ENCODE measurements around the gene TMEM132C. TPM values are rescaled to one million over a fixed set of nuclear protein-coding genes. Genes with fewer than 3 reads are reported as not detected.

Gene TMEM132C
- total RNA-seq, 1 donor from 2014 or later: not detected

DNA sequence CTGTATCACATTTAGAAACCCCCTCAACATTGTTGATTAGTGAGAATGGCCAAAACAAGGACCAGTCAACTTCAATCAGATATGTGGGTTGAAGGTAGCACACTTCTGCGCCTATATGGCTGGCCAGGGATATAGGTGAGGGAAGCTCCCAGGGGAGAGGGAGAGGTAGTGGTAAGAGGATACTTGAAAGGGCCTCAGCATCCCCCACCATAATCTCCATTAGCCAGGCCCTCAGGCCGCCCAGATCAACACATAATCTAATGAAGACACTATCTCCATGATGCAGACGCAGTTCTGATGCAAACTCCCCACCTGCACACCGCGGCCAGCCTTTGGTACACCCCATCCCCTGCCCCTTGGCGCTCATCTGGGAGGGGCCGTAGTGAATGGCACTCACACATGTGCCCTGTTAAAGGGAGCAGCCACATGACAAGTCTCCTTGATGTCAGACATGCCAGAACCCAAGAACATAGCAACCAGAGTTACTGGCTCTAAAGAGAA lies 158.0 kb downstream of the TMEM132C start:
- H3K4me3 ChIP-seq (ENCODE audit: low read depth, low read length): no peak overlapping the region
- TF ChIP-seq, protein P1, sequence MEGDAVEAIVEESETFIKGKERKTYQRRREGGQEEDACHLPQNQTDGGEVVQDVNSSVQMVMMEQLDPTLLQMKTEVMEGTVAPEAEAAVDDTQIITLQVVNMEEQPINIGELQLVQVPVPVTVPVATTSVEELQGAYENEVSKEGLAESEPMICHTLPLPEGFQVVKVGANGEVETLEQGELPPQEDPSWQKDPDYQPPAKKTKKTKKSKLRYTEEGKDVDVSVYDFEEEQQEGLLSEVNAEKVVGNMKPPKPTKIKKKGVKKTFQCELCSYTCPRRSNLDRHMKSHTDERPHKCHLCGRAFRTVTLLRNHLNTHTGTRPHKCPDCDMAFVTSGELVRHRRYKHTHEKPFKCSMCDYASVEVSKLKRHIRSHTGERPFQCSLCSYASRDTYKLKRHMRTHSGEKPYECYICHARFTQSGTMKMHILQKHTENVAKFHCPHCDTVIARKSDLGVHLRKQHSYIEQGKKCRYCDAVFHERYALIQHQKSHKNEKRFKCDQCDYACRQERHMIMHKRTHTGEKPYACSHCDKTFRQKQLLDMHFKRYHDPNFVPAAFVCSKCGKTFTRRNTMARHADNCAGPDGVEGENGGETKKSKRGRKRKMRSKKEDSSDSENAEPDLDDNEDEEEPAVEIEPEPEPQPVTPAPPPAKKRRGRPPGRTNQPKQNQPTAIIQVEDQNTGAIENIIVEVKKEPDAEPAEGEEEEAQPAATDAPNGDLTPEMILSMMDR (conservative IDR thresholded peaks at IDR 0.05; ENCODE audit: low read depth, low read length): no peak

DNA sequence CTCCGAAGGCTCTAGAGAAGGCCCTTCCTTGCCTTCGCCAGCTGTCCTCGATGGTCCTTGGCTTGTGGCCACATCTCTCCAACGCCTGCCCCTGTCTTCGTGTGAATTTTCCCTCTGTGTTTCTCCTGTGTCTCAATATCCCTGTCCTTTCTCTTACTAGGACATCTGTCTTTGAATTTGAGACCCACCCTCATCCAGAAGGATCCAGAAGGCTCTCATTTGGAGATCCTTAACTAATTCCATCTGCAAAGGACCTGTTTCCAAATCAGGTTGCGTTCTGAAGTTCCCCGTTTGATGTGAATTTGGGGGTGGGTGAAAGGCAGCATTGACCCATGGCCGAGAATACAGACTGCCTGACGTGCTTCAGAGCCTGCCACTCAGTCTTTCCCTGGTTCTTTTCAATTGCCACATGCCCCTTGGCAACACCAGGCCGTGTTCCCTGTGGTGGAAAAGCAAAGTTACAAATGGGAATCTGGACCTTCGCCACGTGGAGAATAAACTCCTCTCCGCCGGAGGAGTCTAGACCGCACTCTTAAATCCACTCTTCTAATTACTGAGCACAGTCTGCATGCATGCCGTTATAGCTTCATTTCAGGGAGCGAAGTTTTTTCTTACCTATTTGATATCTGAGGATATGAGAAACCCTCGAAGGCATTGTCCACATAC lies 158.8 kb downstream of the TMEM132C start:
- TF ChIP-seq, protein P1 (conservative IDR thresholded peaks at IDR 0.05; ENCODE audit: low read depth, low read length): no peak
- H3K4me3 ChIP-seq (ENCODE audit: low read depth, low read length): no peak overlapping the region
- DNase-seq (ENCODE audit: low read depth): no peak

More for the DNA sequence above, 158.0 kb downstream of the TMEM132C start:
- no peak for DNase-seq (ENCODE audit: low read depth)

DNA sequence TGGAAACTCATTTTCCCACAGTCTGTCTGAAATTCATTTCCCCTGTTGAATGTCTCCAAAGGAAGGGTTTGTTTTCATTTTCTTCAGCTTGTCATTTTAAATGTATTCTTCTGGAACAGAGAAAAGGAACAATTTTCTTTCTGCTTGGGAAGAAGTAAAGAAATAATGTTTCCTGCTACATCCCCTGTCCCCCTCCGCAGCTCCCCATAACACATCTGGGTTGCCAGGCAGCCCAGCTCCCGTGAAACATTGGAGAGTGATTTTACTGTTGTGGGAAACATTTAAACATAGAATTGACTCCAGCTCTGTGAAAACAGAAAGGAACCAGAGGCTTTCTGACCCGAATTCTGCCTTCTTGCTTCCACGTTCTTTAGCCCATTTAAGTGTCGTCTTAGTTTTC lies 159.5 kb downstream of the TMEM132C start:
- no peak for DNase-seq (ENCODE audit: low read depth)
- TF ChIP-seq, protein P1 (conservative IDR thresholded peaks at IDR 0.05; ENCODE audit: low read depth, low read length): no peak
- H3K4me3 ChIP-seq (ENCODE audit: low read depth, low read length): no peak overlapping the region

DNA sequence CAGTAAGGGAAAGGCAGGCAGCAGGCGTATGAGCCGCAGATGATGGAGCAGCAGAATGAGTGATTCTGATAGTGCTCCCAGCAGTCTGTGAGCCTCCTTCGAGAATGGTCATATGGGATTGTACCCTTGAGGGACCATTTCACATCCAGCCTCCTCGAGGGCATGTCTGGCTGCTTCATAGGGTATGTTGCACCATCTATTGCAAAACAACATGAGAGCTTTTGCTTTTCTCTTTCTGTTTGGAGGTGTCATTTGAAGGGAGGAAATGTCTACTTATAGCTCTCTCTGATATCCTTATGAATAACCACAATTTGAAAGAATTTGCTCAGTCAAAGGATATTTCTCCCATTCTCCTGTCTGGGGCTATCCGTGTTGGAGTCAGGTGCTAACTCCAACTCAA lies 172.8 kb downstream of the TMEM132C start:
- no peak overlapping the region for H3K4me3 ChIP-seq (ENCODE audit: low read depth, low read length)
- TF ChIP-seq, protein P1 (conservative IDR thresholded peaks at IDR 0.05; ENCODE audit: low read depth, low read length): no peak
- DNase-seq (ENCODE audit: low read depth): no peak

DNA sequence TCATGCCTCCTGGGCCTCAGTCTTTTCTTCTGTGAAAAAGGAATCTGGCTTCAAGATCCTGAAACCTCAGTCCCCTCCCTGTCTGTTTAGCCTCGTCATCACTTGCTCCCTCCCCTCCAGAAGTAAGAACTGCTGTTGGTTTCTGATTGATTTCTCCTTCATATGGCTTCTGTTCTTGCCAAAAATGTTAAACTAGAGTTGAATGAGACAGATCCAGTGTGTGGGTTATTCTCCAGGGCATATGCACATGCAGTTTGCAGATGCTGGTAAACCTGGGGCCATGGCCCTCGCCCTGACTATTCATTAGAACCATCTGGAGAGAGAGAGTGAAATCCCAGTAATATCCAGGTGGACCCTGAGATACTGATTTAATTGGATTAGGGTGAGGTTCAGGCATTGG lies 175.1 kb downstream of the TMEM132C start:
- no peak overlapping the region for H3K4me3 ChIP-seq (ENCODE audit: low read depth, low read length)
- TF ChIP-seq, protein P1 (conservative IDR thresholded peaks at IDR 0.05; ENCODE audit: low read depth, low read length): no peak
- no peak for DNase-seq (ENCODE audit: low read depth)

DNA sequence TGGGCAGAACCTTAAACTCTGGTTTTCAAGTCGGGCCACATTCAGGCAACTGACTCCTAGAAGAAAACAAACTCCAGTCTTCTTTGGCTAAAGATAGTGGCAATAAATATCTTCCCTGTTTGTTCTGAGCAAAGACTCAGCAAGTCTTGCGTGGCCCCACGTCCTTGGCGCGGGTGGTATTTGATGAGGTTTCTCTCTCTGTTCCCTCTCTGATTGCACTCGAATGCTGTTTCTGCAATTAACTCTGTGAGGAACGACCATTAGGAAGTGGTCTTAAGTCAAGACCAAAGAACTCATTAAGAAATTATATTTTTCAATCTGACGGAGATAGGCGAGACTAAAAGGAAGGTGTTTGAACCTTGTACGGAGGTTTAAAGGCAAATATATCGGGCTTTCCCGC lies 177.6 kb downstream of the TMEM132C start:
- DNase-seq (ENCODE audit: low read depth): no peak
- H3K4me3 ChIP-seq (ENCODE audit: low read depth, low read length): no peak overlapping the region
- TF ChIP-seq, protein P1 (conservative IDR thresholded peaks at IDR 0.05; ENCODE audit: low read depth, low read length): no peak

Data from epithelial cell of proximal tubule (primary cell).